ENCODE measurements around the gene INO80E. TPM values are rescaled to one million over a fixed set of nuclear protein-coding genes. Genes with fewer than 3 reads are reported as not detected.

The INO80E gene
- total and polyA plus RNA-seq, 2 of the 8 experiments (the other 6 are each of a cell fraction or from before 2014, with no cell fraction given): 43.0 to 91.2 TPM

GRCh38 chr16:30030841-30031413, 34.9 kb downstream of the INO80E start, which contains the start of gene TLCD3B (continued):
- TF ChIP-seq CHD7 (IDR thresholded peaks at IDR 0.05; ENCODE audit: insufficient replicate concordance, low read length) (no peak), FOSL1 (IDR thresholded peaks at IDR 0.05; ENCODE audit: insufficient read depth, low read depth, low read length) (no peak), POLR2A (IDR thresholded peaks at IDR 0.05; ENCODE audit: control extremely low read depth in 1 of 2, low read depth in 2 of 2, low read length in 2 of 2) (no peak), CBX5 (IDR thresholded peaks at IDR 0.05; ENCODE audit: low read depth, low read length) (no peak), ZNF274 (IDR thresholded peaks at IDR 0.05; ENCODE audit: borderline replicate concordance, extremely low read depth, low read length) (no peak), TAF1 (IDR thresholded peaks at IDR 0.05; ENCODE audit: low read depth, low read length) (no peak), MAX (IDR thresholded peaks at IDR 0.05) (no peak; the same call in 1 of the 2 replicates), RXRA (IDR thresholded peaks at IDR 0.05; ENCODE audit: insufficient read depth, low read depth, low read length) (no peak), TBP (IDR thresholded peaks at IDR 0.05; ENCODE audit: low read depth, low read length) (no peak), RAD21 (IDR thresholded peaks at IDR 0.05 in 1 of 2, conservative IDR thresholded peaks at IDR 0.05 in 1 of 2; ENCODE audit: low read depth in 2 of 2, low read length in 2 of 2) (no peak), KDM1A (IDR thresholded peaks at IDR 0.05; ENCODE audit: borderline replicate concordance, low read length) (no peak; the same call in 1 of the 2 replicates)
